ENCODE results near the gene ANXA1. TPM values are rescaled to one million over a fixed set of nuclear protein-coding genes. Genes with fewer than 3 reads are reported as not detected.

ANXA1 gene
- total and polyA plus RNA-seq, 2 of the 13 experiments (the other 11 are each of a cell fraction or from before 2014, with no cell fraction given) = 0.15 to 0.20 TPM

GRCh38 chr9:73155968-73156864 is 4.6 kb downstream of the ANXA1 start (continued):
- TF ChIP-seq ZNF280D (CRISPR knock-in tag; IDR thresholded peaks at IDR 0.05) = no peak
- TF ChIP-seq ZNF30 (CRISPR knock-in tag; IDR thresholded peaks at IDR 0.05) = no peak
- TF ChIP-seq HNRNPLL (IDR thresholded peaks at IDR 0.05; ENCODE audit: low read depth, low read length, poor library complexity, severe bottlenecking) = no peak
- TF ChIP-seq BRD4 (CRISPR knock-in tag; IDR thresholded peaks at IDR 0.05) = no peak
- no peak for TF ChIP-seq ZMYM4 (CRISPR knock-in tag; IDR thresholded peaks at IDR 0.05)
- TF ChIP-seq ZNF510 (CRISPR knock-in tag; IDR thresholded peaks at IDR 0.05; ENCODE audit: low read depth) = no peak
- TF ChIP-seq SMAD1 (CRISPR knock-in tag; IDR thresholded peaks at IDR 0.05; ENCODE audit: borderline replicate concordance, low read depth) = no peak
- TF ChIP-seq AKAP8 (CRISPR knock-in tag; IDR thresholded peaks at IDR 0.05) = no peak
- TF ChIP-seq ZNF33B (CRISPR knock-in tag; IDR thresholded peaks at IDR 0.05) = no peak
- TF ChIP-seq NRL (CRISPR knock-in tag; IDR thresholded peaks at IDR 0.05; ENCODE audit: borderline replicate concordance) = no peak

- no peak overlapping the region for H2AFZ ChIP-seq (ENCODE audit: low read length)
- no peak overlapping the region for H3K9ac ChIP-seq (ENCODE audit: insufficient read depth, low read depth, low read length)
- ATAC-seq (no peak), DNase-seq (ENCODE audit: low spot score) (no peak), FAIRE-seq (no peak)
- TF ChIP-seq ZNF605 (CRISPR knock-in tag; IDR thresholded peaks at IDR 0.05) (no peak), NFE2L2 (IDR thresholded peaks at IDR 0.05; ENCODE audit: low read length) (peak; percentile 41; the same call in 1 of the 2 replicates)
- BruUV-seq (replicated peaks) = no TSS peak
- H3K4me2 ChIP-seq (ENCODE audit: low read depth, low read length) = no peak overlapping the region
- in situ Hi-C loops (cut with HindIII; ENCODE audit: extremely low pct_ligation_motif_present, low pct_unique_long_range_greater_than_20kb) = no loop called here
- H3K4me3 ChIP-seq (replicated peaks in 1 of 3; ENCODE audit: insufficient read depth in 1 of 3, low read depth in 2 of 3, low read length in 3 of 3) = no peak overlapping the region
- H3K79me2 ChIP-seq (ENCODE audit: insufficient read depth, low read length) = no peaks in the 10 kb centered on the region
- intact Hi-C loops (cut with micrococcal nuclease; ENCODE audit: unreplicated experiment) = no loop called here
- ChIA-PET POLR2A (no interaction called here), CTCF (ENCODE audit: low intra/inter-chr PET ratio, low total read pairs) (no interaction called here)
- no peaks in the 10 kb centered on the region for H3K27me3 ChIP-seq (ENCODE audit: control insufficient read depth in 1 of 2, insufficient read depth in 2 of 2, low read length in 2 of 2)
- no peaks in the 10 kb centered on the region for H3K9me3 ChIP-seq (ENCODE audit: low read length)
- H3K27ac ChIP-seq (ENCODE audit: extremely low read length, insufficient read depth, low read length) = no peak overlapping the region
- no peaks in the 10 kb centered on the region for H3K36me3 ChIP-seq (replicated peaks in 1 of 2; ENCODE audit: control insufficient read depth in 1 of 2, insufficient read depth in 2 of 2, low read length in 2 of 2)
- no peaks in the 10 kb centered on the region for H3K4me1 ChIP-seq (ENCODE audit: insufficient read depth, low read length)
- H4K20me1 ChIP-seq (ENCODE audit: insufficient read depth, low read length) = no peaks in the 10 kb centered on the region
These were observed 5.2 kb downstream of the ANXA1 start for GRCh38 chr9:73156865-73157187.
